CD8-positive, alpha-beta memory T cell (primary cell): ENCODE data around the gene USP5. TPM values are rescaled to one million over a fixed set of nuclear protein-coding genes. Genes with fewer than 3 reads are reported as not detected.
A peak's percentile ranks its signal among the peaks of the same experiment; 100 is the strongest.

ENCODE experiments used
- CTCF ChIA-PET: fragments of 350-600 bp; sonication (Branson Sonifier 250); formaldehyde crosslinking; loops from one replicate; lab custom pipeline; 2021; ENCODE audit warnings: antibody characterized with exemption; lab: Charles Lee
- POLR2A ChIA-PET: fragments of 350-600 bp; sonication (Branson Sonifier 250); formaldehyde crosslinking; loops from one replicate; lab custom pipeline; 2021; ENCODE audit warnings: antibody characterized with exemption; lab: Charles Lee
- DNase-seq, 5 donors: peaks; one replicate each; pipeline versions ENCODE4 v3.0.0 to v3.0.0-alpha.2; 2020 to 2022; ENCODE audit warnings: mixed read lengths in 1 of 5
- H3K27ac ChIP-seq: one replicate; pipeline ENCODE4 v1.7.0; 2013; ENCODE audit warnings: low read depth, mild to moderate bottlenecking, low read length, moderate library complexity
- H3K27me3 ChIP-seq: 2 replicates; pipeline ENCODE4 v1.7.0; 2013; ENCODE audit warnings: low read length, mild to moderate bottlenecking; ENCODE audit not compliant: insufficient read depth, poor library complexity, severe bottlenecking
- H3K36me3 ChIP-seq: 2 replicates; pipeline ENCODE4 v1.7.0; 2013; ENCODE audit warnings: mild to moderate bottlenecking, low read length, moderate library complexity; ENCODE audit not compliant: insufficient read depth
- H3K4me1 ChIP-seq: 2 replicates; pipeline ENCODE4 v1.7.0; 2013; ENCODE audit warnings: mild to moderate bottlenecking, low read length, moderate library complexity; ENCODE audit not compliant: insufficient read depth
- H3K4me3 ChIP-seq: 2 replicates; pipeline ENCODE4 v1.7.0; 2013; ENCODE audit warnings: mild to moderate bottlenecking, low read length
- H3K9me3 ChIP-seq: 2 replicates; pipeline ENCODE4 v1.7.0; 2013; ENCODE audit warnings: mild to moderate bottlenecking, low read length
- H3K27ac Mint-ChIP-seq, 8 donors: one replicate each; pipeline ENCODE4 v1.8.0; 2020 to 2021; ENCODE audit warnings: mixed read lengths in 8 of 8, mild to moderate bottlenecking in 6 of 8, inconsistent platforms in 3 of 8, moderate library complexity in 3 of 8
- H3K27me3 Mint-ChIP-seq, 2 donors: one replicate each; pipeline ENCODE4 v1.8.0; 2020 to 2021; ENCODE audit warnings: mixed read lengths in 2 of 2, mild to moderate bottlenecking in 1 of 2, moderate library complexity in 1 of 2
- H3K36me3 Mint-ChIP-seq, 3 donors: one replicate each; pipeline ENCODE4 v1.8.0; 2020 to 2021; ENCODE audit warnings: mixed read lengths in 3 of 3, inconsistent platforms in 1 of 3, mild to moderate bottlenecking in 1 of 3
- H3K4me1 Mint-ChIP-seq, 3 donors: one replicate each; pipeline ENCODE4 v1.8.0; 2020 to 2021; ENCODE audit warnings: mixed read lengths in 3 of 3, inconsistent platforms in 1 of 3, mild to moderate bottlenecking in 1 of 3
- H3K4me3 Mint-ChIP-seq, 7 donors: one replicate each; pipeline ENCODE4 v1.8.0; 2020 to 2021; ENCODE audit warnings: mixed read lengths in 7 of 7, mild to moderate bottlenecking in 6 of 7, moderate library complexity in 4 of 7, inconsistent platforms in 2 of 7
- H3K9me3 Mint-ChIP-seq, 5 donors: one replicate each; pipeline ENCODE4 v1.8.0; 2020 to 2022; ENCODE audit warnings: mixed read lengths in 5 of 5, mild to moderate bottlenecking in 3 of 5, moderate library complexity in 2 of 5, inconsistent platforms in 1 of 5
- polyA plus RNA-seq: library from polyadenylated mRNA; unstranded; fragments of 300-500 nt; fragmentation: Illumina TruSeq; gene quantifications from one replicate; pipeline ENCODE4 v1.2.3, GENCODE V29; 2021
- total RNA-seq, 2 experiments: library from RNA; stranded (reverse); gene quantifications; one replicate each; pipeline ENCODE4 v1.2.3, GENCODE V29; 2021

Gene USP5
- total and polyA plus RNA-seq, 3 experiments from 2014 or later, result 49.7 to 154 (median 154) TPM

- Histone ChIP-seq H3K27ac (no peak overlapping the region), H3K9me3 (no peaks in the 10 kb centered on the region), H3K4me3 (no peak overlapping the region), H3K4me1 (peaks cover 8% of the 10 kb centered on the region), H3K36me3 (peaks cover 11% of the 10 kb centered on the region), H3K27me3 (peaks cover 7% of the 10 kb centered on the region)
- H3K27ac Mint-ChIP-seq, result peak overlapping the region in 2 of 8 donors; percentile 5 to 12
- no peak for DNase-seq
- H3K9me3 Mint-ChIP-seq, result no peaks in the 10 kb centered on the region
- H3K36me3 Mint-ChIP-seq, result no peaks in the 10 kb centered on the region
- ChIA-PET CTCF (interaction anchor here (1.0 kb wide), 1 partner anchor 9 kb away, joined by 6 read pairs; no protein-coding TSS in a partner anchor), POLR2A (no interaction called here)
- no peak overlapping the region for H3K4me3 Mint-ChIP-seq
- H3K27me3 Mint-ChIP-seq, result peaks cover 5 to 27% of the 10 kb centered on the region in 2 donors
- peaks cover 0 to 11% (median 10%) of the 10 kb centered on the region in 3 donors for H3K4me1 Mint-ChIP-seq
Observed at GRCh38 chr12:6817662-6818157, 34.2 kb upstream of the USP5 start.

DNA sequence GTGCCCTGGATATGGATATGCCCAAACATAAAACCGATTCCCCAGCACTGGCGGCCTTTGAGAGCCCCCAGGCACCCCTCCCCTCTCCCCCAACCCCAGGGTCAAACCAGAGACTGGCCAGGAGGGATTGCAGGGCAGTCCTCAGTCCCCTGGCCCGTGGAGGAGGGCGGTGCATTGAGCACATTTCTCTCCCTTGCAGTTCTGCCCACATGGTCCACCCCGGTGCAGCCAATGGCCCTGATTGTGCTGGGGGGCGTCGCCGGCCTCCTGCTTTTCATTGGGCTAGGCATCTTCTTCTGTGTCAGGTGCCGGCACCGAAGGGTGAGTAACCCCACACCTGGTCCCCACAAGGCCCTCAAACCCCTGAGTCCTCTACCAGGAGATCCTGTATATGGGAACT lies 33.7 kb upstream of the USP5 start:
- peaks cover 11% of the 10 kb centered on the region for H3K36me3 ChIP-seq

DNA sequence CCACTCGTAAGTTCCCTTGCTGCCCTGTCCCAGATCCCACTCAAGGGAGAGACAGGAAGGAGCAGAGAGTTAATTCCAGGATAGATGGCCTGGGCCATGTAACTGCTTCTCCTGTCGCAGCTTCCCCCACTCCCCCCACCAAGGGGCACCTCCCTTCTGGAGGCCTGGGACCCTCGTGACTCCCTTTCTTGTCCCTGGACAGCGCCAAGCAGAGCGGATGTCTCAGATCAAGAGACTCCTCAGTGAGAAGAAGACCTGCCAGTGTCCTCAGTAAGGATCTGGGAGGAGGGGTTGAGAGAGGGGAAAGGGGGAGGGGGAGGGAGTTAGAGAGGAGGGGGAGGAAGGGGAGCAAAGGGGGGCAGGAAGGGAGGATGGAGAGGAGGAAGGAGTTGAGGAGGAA lies 33.3 kb upstream of the USP5 start:
- no peak overlapping the region for H3K4me3 Mint-ChIP-seq

More for the DNA sequence above, 33.7 kb upstream of the USP5 start:
- no peak overlapping the region for H3K27ac Mint-ChIP-seq
- peaks cover 8% of the 10 kb centered on the region for H3K4me1 ChIP-seq
- peaks cover 0 to 11% (median 10%) of the 10 kb centered on the region in 3 donors for H3K4me1 Mint-ChIP-seq
- no peaks in the 10 kb centered on the region for H3K9me3 ChIP-seq
- POLR2A ChIA-PET, result no interaction called here
- DNase-seq, result no peak
- H3K9me3 Mint-ChIP-seq, result no peaks in the 10 kb centered on the region
- H3K27me3 ChIP-seq, result peaks cover 12% of the 10 kb centered on the region
- peaks cover 8 to 32% of the 10 kb centered on the region in 2 donors for H3K27me3 Mint-ChIP-seq
- CTCF ChIA-PET, result no interaction called here
- H3K27ac ChIP-seq, result no peak overlapping the region
- no peak overlapping the region for H3K4me3 ChIP-seq
- H3K4me3 Mint-ChIP-seq, result no peak overlapping the region
- no peaks in the 10 kb centered on the region for H3K36me3 Mint-ChIP-seq

DNA sequence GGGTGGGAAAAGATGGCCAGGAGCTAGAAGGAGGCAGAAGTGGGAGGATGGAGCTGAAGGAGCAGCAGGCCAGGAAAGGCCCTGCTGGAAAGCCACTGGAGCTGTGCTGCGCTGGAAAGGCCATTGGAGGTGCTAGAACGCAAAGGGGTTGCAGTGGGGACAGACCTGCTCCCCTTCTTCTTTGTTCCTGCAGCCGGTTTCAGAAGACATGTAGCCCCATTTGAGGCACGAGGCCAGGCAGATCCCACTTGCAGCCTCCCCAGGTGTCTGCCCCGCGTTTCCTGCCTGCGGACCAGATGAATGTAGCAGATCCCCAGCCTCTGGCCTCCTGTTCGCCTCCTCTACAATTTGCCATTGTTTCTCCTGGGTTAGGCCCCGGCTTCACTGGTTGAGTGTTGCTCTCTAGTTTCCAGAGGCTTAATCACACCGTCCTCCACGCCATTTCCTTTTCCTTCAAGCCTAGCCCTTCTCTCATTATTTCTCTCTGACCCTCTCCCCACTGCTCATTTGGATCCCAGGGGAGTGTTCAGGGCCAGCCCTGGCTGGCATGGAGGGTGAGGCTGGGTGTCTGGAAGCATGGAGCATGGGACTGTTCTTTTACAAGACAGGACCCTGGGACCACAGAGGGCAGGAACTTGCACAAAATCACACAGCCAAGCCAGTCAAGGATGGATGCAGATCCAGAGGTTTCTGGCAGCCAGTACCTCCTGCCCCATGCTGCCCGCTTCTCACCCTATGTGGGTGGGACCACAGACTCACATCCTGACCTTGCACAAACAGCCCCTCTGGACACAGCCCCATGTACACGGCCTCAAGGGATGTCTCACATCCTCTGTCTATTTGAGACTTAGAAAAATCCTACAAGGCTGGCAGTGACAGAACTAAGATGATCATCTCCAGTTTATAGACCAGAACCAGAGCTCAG lies 32.6 kb upstream of the USP5 start:
- Histone ChIP-seq H3K4me1 (peaks cover 8% of the 10 kb centered on the region), H3K27me3 (peaks cover 12% of the 10 kb centered on the region), H3K9me3 (no peaks in the 10 kb centered on the region), H3K4me3 (no peak overlapping the region), H3K36me3 (peaks cover 11% of the 10 kb centered on the region), H3K27ac (no peak overlapping the region)
- peaks cover 0 to 11% (median 10%) of the 10 kb centered on the region in 3 donors for H3K4me1 Mint-ChIP-seq
- DNase-seq, result no peak
- H3K4me3 Mint-ChIP-seq, result no peak overlapping the region
- CTCF ChIA-PET, result no interaction called here
- POLR2A ChIA-PET, result no interaction called here
- H3K9me3 Mint-ChIP-seq, result no peaks in the 10 kb centered on the region
- H3K36me3 Mint-ChIP-seq, result no peaks in the 10 kb centered on the region
- peaks cover 7 to 36% of the 10 kb centered on the region in 2 donors for H3K27me3 Mint-ChIP-seq
- H3K27ac Mint-ChIP-seq, result no peak overlapping the region

More for the DNA sequence above, 33.3 kb upstream of the USP5 start:
- ChIA-PET POLR2A (no interaction called here), CTCF (no interaction called here)
- no peak overlapping the region for H3K4me3 ChIP-seq
- peaks cover 11% of the 10 kb centered on the region for H3K36me3 ChIP-seq
- Mint-ChIP-seq H3K36me3 (no peaks in the 10 kb centered on the region), H3K27me3 (peaks cover 10 to 35% of the 10 kb centered on the region in 2 donors), H3K27ac (no peak overlapping the region), H3K9me3 (no peaks in the 10 kb centered on the region), H3K4me1 (peaks cover 0 to 11% (median 10%) of the 10 kb centered on the region in 3 donors)
- DNase-seq, result no peak
- peaks cover 8% of the 10 kb centered on the region for H3K4me1 ChIP-seq
- no peaks in the 10 kb centered on the region for H3K9me3 ChIP-seq
- peaks cover 12% of the 10 kb centered on the region for H3K27me3 ChIP-seq
- H3K27ac ChIP-seq, result no peak overlapping the region

DNA sequence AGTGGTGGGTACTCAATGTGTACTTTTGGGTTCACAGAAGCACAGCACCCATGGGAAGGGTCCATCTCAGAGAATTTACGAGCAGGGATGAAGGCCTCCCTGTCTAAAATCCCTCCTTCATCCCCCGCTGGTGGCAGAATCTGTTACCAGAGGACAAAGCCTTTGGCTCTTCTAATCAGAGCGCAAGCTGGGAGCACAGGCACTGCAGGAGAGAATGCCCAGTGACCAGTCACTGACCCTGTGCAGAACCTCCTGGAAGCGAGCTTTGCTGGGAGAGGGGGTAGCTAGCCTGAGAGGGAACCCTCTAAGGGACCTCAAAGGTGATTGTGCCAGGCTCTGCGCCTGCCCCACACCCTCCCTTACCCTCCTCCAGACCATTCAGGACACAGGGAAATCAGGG lies 31.8 kb upstream of the USP5 start:
- H3K27me3 Mint-ChIP-seq, result peaks cover 14 to 43% of the 10 kb centered on the region in 2 donors
- no peaks in the 10 kb centered on the region for H3K36me3 Mint-ChIP-seq
- H3K27ac Mint-ChIP-seq, result no peak overlapping the region
- Histone ChIP-seq H3K4me1 (peaks cover 8% of the 10 kb centered on the region), H3K27ac (no peak overlapping the region), H3K4me3 (no peak overlapping the region), H3K9me3 (no peaks in the 10 kb centered on the region), H3K27me3 (peaks cover 19% of the 10 kb centered on the region), H3K36me3 (peaks cover 11% of the 10 kb centered on the region)
- H3K9me3 Mint-ChIP-seq, result no peaks in the 10 kb centered on the region
- ChIA-PET CTCF (interaction anchor here (1.4 kb wide), 1 partner anchor 49 kb away, joined by 3 read pairs; no protein-coding TSS in a partner anchor), POLR2A (no interaction called here)
- no peak overlapping the region for H3K4me3 Mint-ChIP-seq
- no peak for DNase-seq
- H3K4me1 Mint-ChIP-seq, result peaks cover 0 to 11% (median 10%) of the 10 kb centered on the region in 3 donors

DNA sequence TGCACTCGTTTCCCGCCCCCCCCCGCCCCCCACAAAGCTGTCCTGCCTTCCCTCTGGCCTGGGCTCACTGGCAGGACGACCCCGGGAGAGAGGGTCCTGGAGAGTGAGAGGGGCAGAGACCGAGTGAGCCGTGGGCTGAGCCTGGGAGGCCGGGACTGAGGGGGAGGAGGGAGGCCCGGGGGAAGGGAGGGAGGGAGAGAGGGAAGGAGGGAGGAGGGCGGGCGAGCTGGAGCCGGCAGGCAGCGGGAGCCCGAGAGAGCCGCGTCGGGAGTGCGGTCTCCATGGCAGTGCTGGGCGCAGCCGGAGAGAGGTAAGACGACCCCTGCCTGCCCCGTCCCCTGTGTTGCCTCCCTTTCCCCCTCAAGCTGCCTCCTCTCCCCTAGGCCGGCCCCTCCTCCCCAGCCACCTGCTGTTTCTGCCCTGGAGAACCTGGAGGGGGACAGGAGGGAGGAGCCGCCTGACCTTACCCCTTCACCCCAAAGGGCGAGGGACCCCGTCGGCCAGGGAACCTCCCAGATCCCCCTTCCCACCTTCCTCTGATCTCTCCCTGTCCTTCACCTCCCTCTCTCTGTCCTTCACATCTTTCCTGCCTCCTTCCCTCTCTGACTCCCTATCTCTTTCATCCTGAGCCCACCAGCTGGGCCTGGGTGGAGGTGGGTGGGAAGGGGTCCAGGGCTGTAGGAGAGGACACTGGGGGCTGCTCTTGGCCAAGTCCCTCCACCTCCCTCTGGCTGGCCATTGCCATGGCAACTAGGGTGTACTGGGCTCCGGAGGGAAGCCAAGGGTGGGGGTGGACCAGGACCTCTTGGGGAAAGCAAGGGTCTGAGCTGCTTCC lies 30.1 kb upstream of the USP5 start, which contains the start of gene GPR162:
TSS of gene GPR162 (plus strand) at position 231 of the 835 bp plus-strand sequence. CDS start 2,078 bp downstream, outside the sequence.
- Mint-ChIP-seq H3K36me3 (no peaks in the 10 kb centered on the region), H3K27me3 (peaks cover 22 to 50% of the 10 kb centered on the region in 2 donors), H3K9me3 (no peaks in the 10 kb centered on the region), H3K27ac (peak within 1 kb of the TSS in 2 of 8 donors; percentile 45 to 78), H3K4me1 (peaks cover 4 to 16% (median 13%) of the 10 kb centered on the region in 3 donors), H3K4me3 (peak within 1 kb of the TSS in 6 of 7 donors; percentile 21 to 68 (median 57))
- H3K36me3 ChIP-seq, result peaks cover 11% of the 10 kb centered on the region
- peaks cover 23% of the 10 kb centered on the region for H3K27me3 ChIP-seq
- ChIA-PET CTCF (interaction anchor here (0.8 to 5.2 kb wide), 9 partner anchors 13 to 157 kb away, joined by 3 to 39 read pairs (median 3); partner anchors contain the start of genes MLF2, PTMS and SPSB2), POLR2A (interaction anchor here (0.6 to 0.9 kb wide), 2 partner anchors 51 to 286 kb away, joined by 3 read pairs; no protein-coding TSS in a partner anchor)
- no peak within 1 kb of the TSS for H3K4me3 ChIP-seq
- H3K27ac ChIP-seq, result no peak within 1 kb of the TSS
- no peak for DNase-seq
- H3K9me3 ChIP-seq, result no peaks in the 10 kb centered on the region
- peaks cover 8% of the 10 kb centered on the region for H3K4me1 ChIP-seq

- ChIA-PET POLR2A (no interaction called here), CTCF (interaction anchor here (1.1 to 5.2 kb wide), 5 partner anchors 12 to 70 kb away, joined by 3 to 39 read pairs (median 6); partner anchors contain the start of genes MLF2 and PTMS)
- Histone ChIP-seq H3K4me1 (peaks cover 13% of the 10 kb centered on the region), H3K4me3 (no peak overlapping the region), H3K27me3 (peaks cover 23% of the 10 kb centered on the region), H3K36me3 (peaks cover 4% of the 10 kb centered on the region), H3K27ac (no peak overlapping the region), H3K9me3 (no peaks in the 10 kb centered on the region)
- Mint-ChIP-seq H3K27ac (no peak overlapping the region), H3K27me3 (peaks cover 26 to 57% of the 10 kb centered on the region in 2 donors), H3K9me3 (no peaks in the 10 kb centered on the region), H3K36me3 (no peaks in the 10 kb centered on the region), H3K4me1 (peaks cover 9 to 21% (median 17%) of the 10 kb centered on the region in 3 donors), H3K4me3 (peak overlapping the region in 1 of 7 donors; percentile 55)
- no peak for DNase-seq
Observed at GRCh38 chr12:6822426-6823135, 29.4 kb upstream of the USP5 start.
